GM23248 (cell line): ENCODE measurements around the gene SOX12. TPM values are rescaled to one million over a fixed set of nuclear protein-coding genes. Genes with fewer than 3 reads are reported as not detected.

Source experiments
- DNase-seq: peaks from one replicate; pipeline ENCODE4 v3.0.0-alpha.2; 2015
- H2AFZ ChIP-seq: fragments of 200-600 bp; sonication (generic); 2 replicates; pipeline ENCODE4 v1.6.1; 2016; ENCODE audit warnings: antibody characterized with exemption
- H3F3A ChIP-seq: fragments of 200-600 bp; sonication (generic); 2 replicates; pipeline ENCODE4 v1.6.1; 2016; ENCODE audit warnings: mild to moderate bottlenecking, antibody characterized with exemption, mixed run types; ENCODE audit not compliant: insufficient read depth
- H3K27ac ChIP-seq: fragments of 200-600 bp; sonication (generic); 2 replicates; pipeline ENCODE4 v1.5.1; 2016; ENCODE audit warnings: mild to moderate bottlenecking
- H3K27me3 ChIP-seq: fragments of 200-600 bp; sonication (generic); replicated peaks from 2 replicates; pipeline ENCODE4 v1.6.1; 2016; ENCODE audit warnings: mild to moderate bottlenecking; ENCODE audit not compliant: insufficient read depth
- H3K36me3 ChIP-seq: fragments of 200-600 bp; sonication (generic); 2 replicates; pipeline ENCODE4 v1.6.1; 2016; ENCODE audit warnings: low read depth, mild to moderate bottlenecking
- H3K4me1 ChIP-seq: fragments of 200-600 bp; sonication (generic); 2 replicates; pipeline ENCODE4 v1.6.1; 2016; ENCODE audit warnings: mild to moderate bottlenecking; ENCODE audit not compliant: insufficient read depth
- H3K4me2 ChIP-seq: fragments of 200-600 bp; sonication (generic); one replicate; pipeline ENCODE4 v1.6.1; 2016; ENCODE audit warnings: mild to moderate bottlenecking; ENCODE audit not compliant: unreplicated experiment
- H3K4me3 ChIP-seq: fragments of 200-600 bp; sonication (generic); 2 replicates; pipeline ENCODE4 v1.5.1; 2016; ENCODE audit warnings: mild to moderate bottlenecking
- H3K79me2 ChIP-seq: fragments of 200-600 bp; sonication (generic); 2 replicates; pipeline ENCODE4 v1.6.1; 2016; ENCODE audit warnings: mild to moderate bottlenecking; ENCODE audit not compliant: insufficient read depth
- H3K9ac ChIP-seq: fragments of 200-600 bp; sonication (generic); 2 replicates; pipeline ENCODE4 v1.6.1; 2016; ENCODE audit warnings: mild to moderate bottlenecking
- H3K9me2 ChIP-seq: fragments of 200-600 bp; sonication (generic); 2 replicates; pipeline ENCODE4 v1.6.1; 2016; ENCODE audit warnings: mixed run types, mild to moderate bottlenecking, moderate library complexity; ENCODE audit not compliant: insufficient read depth
- H3K9me3 ChIP-seq: fragments of 200-600 bp; sonication (generic); one replicate; pipeline ENCODE4 v1.6.1; 2017; ENCODE audit warnings: low read depth
- H4K20me1 ChIP-seq: fragments of 200-600 bp; sonication (generic); 2 replicates; pipeline ENCODE4 v1.6.0; 2016; ENCODE audit not compliant: insufficient read depth
- EZH2 ChIP-seq: fragments of 200-600 bp; sonication (generic); IDR thresholded peaks from 2 replicates; pipeline ENCODE4 v1.6.1; 2018; ENCODE audit warnings: antibody characterized with exemption, mild to moderate bottlenecking; ENCODE audit not compliant: insufficient read depth, poor library complexity, severe bottlenecking
- EZH2phosphoT487 ChIP-seq: fragments of 200-600 bp; sonication (generic); IDR thresholded peaks from 2 replicates; pipeline ENCODE4 v1.6.1; 2018; ENCODE audit warnings: antibody characterized with exemption, moderate library complexity, mild to moderate bottlenecking, low read depth; ENCODE audit not compliant: insufficient read depth
- WGBS, 2 experiments: methylation state at CpG; one replicate each; pipeline ENCODE4 v1.1.6; 2015 to 2017; ENCODE audit warnings: low lambda C conversion rate in 2 of 2, low coverage in 1 of 2; ENCODE audit errors: missing lambda C conversion rate in 2 of 2; 5-methylcytosine and 5-hydroxymethylcytosine counted together
- in situ Hi-C: fragments of 300-500 bp; cut with MboI; formaldehyde crosslinking; loops from 2 replicates; pipeline ENCODE4 v1.15.0; 2020
- polyA plus RNA-seq: library from polyadenylated mRNA; unstranded; fragments of >200 nt; fragmentation: Nextera tagmentation; extraction: Ambion mirVana; gene quantifications from 2 replicates; pipeline ENCODE4 v1.2.1, GENCODE V29; 2016
- total RNA-seq: library from RNA; depleted of rRNA; stranded (reverse); fragments of >200 nt; shearing (Covaris generic); gene quantifications from 2 replicates; pipeline ENCODE4 v1.2.3, GENCODE V29; 2014

Gene SOX12
- total and polyA plus RNA-seq, 2 experiments from 2014 or later: 2.1 to 7.5 TPM

DNA sequence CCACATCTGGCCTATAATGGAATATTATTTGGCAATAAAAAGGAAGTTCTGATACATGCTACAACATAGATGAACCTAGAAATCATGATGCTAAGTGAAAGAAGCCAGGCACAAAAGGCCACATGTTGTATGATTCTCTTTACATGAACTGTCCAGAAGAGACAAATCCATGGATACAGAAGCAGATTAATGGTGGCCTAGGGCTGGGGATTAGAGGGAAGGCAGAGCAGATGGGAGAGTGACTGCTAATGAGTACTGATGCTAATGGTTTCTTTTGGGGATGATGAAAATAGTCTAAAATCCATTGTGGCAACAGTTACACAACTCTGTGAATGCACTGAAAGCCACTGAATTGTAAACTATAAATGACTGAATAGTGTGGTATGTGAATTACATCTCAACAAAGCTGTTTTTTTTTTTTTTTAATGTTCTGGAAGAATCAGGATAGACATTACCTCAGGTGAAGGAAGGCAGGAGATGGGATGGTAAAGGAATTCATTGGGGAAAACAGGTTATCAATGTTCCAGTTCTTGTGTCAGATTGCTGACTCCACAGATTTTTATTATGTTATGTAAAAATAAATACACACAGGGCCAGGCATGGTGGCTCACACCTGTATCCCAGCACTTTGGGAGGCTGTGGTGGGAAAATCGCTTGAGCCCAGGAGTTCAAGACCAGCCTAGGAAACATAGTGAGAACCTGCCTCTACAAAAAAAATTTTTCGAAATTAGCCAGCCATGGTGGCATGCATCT, 8.9 kb upstream of the SOX12 start:
- no peak overlapping the region for H3K4me2 ChIP-seq
- H3F3A ChIP-seq: peaks cover 3% of the 10 kb centered on the region; the same call in 1 of the 2 replicates
- no peak overlapping the region for H2AFZ ChIP-seq
- H3K36me3 ChIP-seq: no peaks in the 10 kb centered on the region
- no peak overlapping the region for H3K4me3 ChIP-seq
- H3K27me3 ChIP-seq: no peaks in the 10 kb centered on the region
- peak overlapping the region; percentile 76 for H3K27ac ChIP-seq
- H4K20me1 ChIP-seq: no peaks in the 10 kb centered on the region
- 0 out of 2 replicates have a peak overlapping the region, but pooled peaks have one; percentile 19 for H3K9ac ChIP-seq
- TF ChIP-seq EZH2: no peak
- TF ChIP-seq EZH2phosphoT487: no peak
- H3K79me2 ChIP-seq: no peaks in the 10 kb centered on the region
- in situ Hi-C loops: no loop called here
- H3K9me2 ChIP-seq: no peaks in the 10 kb centered on the region
- no peaks in the 10 kb centered on the region for H3K9me3 ChIP-seq
- peaks cover 19% of the 10 kb centered on the region for H3K4me1 ChIP-seq
- 90 to 94% methylated on average over 2 of the region's 2 CpGs for WGBS, 2 experiments
- peak; percentile 71 for DNase-seq

DNA sequence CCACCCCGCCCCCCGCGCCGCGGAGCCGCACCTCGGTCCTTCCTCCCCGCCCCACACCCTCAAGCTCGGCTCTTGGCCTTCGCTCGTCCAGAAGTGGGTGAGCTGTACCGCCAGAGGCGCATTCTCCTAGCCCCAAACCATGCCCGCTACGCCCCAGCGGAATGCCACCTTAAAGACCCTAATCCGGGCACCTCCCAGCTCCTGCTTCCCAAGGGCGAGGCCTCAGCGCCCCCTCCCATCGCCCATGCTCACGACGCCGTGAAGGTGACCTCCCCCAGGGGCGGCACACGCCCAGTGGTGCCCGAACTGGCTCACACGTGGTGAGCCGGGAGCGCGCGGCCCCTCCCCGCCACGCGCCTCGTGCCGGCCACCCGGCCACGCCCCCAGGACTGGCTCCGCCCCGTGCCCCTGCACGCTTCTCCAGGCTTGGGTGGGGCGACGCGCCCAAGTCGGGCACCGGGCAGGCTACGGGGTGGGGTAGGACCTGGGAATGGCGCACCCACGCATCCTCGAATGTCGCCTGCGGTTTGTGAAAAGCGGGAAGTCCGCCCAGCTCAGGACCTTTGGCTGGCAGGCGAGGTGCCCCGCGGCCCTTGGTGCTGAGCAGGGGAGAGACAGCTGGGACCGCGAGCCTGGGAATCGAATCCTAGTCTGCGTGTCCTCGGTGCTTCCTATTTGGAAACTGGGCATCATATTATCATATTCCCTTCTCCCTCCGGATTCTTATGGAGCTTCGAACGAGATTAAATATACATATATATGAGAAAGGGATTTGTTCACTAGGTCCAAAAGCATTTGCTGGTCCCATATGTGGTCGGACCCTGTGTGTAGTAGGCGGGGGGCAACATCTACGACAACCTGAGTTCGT, 941 bp upstream of the SOX12 start:
- H2AFZ ChIP-seq: peak overlapping the region; percentile 83
- H3K9me3 ChIP-seq: no peaks in the 10 kb centered on the region
- WGBS, 2 experiments: 1% methylated on average over 30 to 69 of the region's 69 CpGs
- H3K27ac ChIP-seq: peak overlapping the region; percentile 89
- H3K27me3 ChIP-seq: no peaks in the 10 kb centered on the region
- H3K9me2 ChIP-seq: no peaks in the 10 kb centered on the region
- peaks cover 18% of the 10 kb centered on the region for H3K4me1 ChIP-seq
- peak overlapping the region; percentile 84 for H3K4me3 ChIP-seq
- H3K79me2 ChIP-seq: peaks cover 12% of the 10 kb centered on the region
- in situ Hi-C loops: no loop called here
- H3K9ac ChIP-seq: peak overlapping the region; percentile 90
- TF ChIP-seq EZH2phosphoT487 (no peak), EZH2 (no peak)
- peak; percentile 95 for DNase-seq
- H4K20me1 ChIP-seq: no peaks in the 10 kb centered on the region
- no peaks in the 10 kb centered on the region for H3K36me3 ChIP-seq
- peaks cover 19% of the 10 kb centered on the region for H3F3A ChIP-seq
- peak overlapping the region; percentile 82 for H3K4me2 ChIP-seq

DNA sequence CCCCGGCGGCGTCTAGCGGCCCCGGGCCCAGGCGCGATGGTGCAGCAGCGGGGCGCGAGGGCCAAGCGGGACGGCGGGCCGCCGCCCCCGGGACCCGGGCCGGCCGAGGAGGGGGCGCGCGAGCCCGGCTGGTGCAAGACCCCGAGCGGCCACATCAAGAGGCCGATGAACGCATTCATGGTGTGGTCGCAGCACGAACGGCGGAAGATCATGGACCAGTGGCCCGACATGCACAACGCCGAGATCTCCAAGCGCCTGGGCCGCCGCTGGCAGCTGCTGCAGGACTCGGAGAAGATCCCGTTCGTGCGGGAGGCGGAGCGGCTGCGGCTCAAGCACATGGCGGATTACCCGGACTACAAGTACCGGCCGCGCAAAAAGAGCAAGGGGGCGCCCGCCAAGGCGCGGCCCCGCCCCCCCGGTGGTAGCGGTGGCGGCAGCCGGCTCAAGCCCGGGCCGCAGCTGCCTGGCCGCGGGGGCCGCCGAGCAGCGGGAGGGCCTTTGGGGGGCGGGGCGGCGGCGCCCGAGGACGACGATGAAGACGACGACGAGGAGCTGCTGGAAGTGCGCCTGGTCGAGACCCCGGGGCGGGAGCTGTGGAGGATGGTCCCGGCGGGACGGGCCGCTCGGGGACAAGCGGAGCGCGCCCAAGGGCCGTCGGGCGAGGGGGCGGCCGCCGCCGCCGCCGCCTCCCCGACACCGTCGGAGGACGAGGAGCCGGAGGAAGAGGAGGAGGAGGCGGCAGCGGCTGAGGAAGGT, 715 bp downstream of the SOX12 start:
- Histone ChIP-seq H3K9ac (peak overlapping the region; percentile 88), H3F3A (peaks cover 34% of the 10 kb centered on the region), H3K9me3 (no peaks in the 10 kb centered on the region), H3K27ac (peak overlapping the region; percentile 89), H3K9me2 (no peaks in the 10 kb centered on the region), H3K27me3 (no peaks in the 10 kb centered on the region), H2AFZ (peak overlapping the region; percentile 52; the same call in 1 of the 2 replicates), H3K79me2 (peaks cover 19% of the 10 kb centered on the region), H4K20me1 (no peaks in the 10 kb centered on the region), H3K36me3 (no peaks in the 10 kb centered on the region), H3K4me1 (peaks cover 31% of the 10 kb centered on the region), H3K4me2 (peak overlapping the region; percentile 68), H3K4me3 (peak overlapping the region; percentile 84)
- in situ Hi-C loops: no loop called here
- DNase-seq: peak; percentile 84
- TF ChIP-seq EZH2phosphoT487 (no peak), EZH2 (no peak)
- 1% methylated on average over 33 to 97 of the region's 103 CpGs for WGBS, 2 experiments
